D721Med (cell line): ENCODE results near the gene MAB21L1.

Experiments used
- DNase-seq: peaks from one replicate; pipeline ENCODE4 v3.0.0; 2011; ENCODE audit warnings: low spot score; ENCODE audit not compliant: insufficient read length
- FAIRE-seq: peaks from 2 replicates; lab custom pipeline; 2011; peaks lifted over from hg19 to GRCh38; lab: Jason Lieb, UNC
- TF ChIP-seq, protein P1 (sequence below): IDR thresholded peaks from 2 replicates; pipeline ENCODE4 v1.5.1; 2012; ENCODE audit warnings: mild to moderate bottlenecking, control low read depth; ENCODE audit not compliant: insufficient read depth; ENCODE audit errors: missing control alignments

MAB21L1 gene

GRCh38 chr13:35480346-35480745 is 3.9 kb upstream of the MAB21L1 start:
- TF ChIP-seq, protein P1, sequence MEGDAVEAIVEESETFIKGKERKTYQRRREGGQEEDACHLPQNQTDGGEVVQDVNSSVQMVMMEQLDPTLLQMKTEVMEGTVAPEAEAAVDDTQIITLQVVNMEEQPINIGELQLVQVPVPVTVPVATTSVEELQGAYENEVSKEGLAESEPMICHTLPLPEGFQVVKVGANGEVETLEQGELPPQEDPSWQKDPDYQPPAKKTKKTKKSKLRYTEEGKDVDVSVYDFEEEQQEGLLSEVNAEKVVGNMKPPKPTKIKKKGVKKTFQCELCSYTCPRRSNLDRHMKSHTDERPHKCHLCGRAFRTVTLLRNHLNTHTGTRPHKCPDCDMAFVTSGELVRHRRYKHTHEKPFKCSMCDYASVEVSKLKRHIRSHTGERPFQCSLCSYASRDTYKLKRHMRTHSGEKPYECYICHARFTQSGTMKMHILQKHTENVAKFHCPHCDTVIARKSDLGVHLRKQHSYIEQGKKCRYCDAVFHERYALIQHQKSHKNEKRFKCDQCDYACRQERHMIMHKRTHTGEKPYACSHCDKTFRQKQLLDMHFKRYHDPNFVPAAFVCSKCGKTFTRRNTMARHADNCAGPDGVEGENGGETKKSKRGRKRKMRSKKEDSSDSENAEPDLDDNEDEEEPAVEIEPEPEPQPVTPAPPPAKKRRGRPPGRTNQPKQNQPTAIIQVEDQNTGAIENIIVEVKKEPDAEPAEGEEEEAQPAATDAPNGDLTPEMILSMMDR, result no peak
- no peak for FAIRE-seq
- DNase-seq, result no peak

DNA sequence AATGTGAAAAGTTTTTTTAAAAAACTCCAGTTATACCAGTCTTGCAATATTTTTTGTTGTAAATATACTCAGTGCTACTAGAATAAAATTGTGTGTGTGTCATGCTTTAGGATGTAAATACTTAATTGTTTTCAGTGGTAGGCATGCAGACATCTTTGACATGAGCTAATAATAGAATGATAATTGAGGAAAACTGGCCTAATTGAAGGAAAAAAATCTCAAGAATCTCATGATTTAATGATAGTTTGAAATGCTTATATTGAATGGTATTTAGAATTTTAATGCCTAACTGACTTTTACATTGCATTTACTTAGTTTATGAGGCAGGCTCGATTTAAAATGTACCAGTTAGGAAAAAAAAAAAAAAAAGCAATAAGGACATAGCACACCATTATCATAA is 3.2 kb upstream of the MAB21L1 start:
- no peak for FAIRE-seq
- DNase-seq, result no peak
- TF ChIP-seq, protein P1, result no peak

GRCh38 chr13:35479038-35479492 is 2.6 kb upstream of the MAB21L1 start:
- peak; percentile 53 for FAIRE-seq
- TF ChIP-seq, protein P1, result no peak
- DNase-seq, result no peak

DNA sequence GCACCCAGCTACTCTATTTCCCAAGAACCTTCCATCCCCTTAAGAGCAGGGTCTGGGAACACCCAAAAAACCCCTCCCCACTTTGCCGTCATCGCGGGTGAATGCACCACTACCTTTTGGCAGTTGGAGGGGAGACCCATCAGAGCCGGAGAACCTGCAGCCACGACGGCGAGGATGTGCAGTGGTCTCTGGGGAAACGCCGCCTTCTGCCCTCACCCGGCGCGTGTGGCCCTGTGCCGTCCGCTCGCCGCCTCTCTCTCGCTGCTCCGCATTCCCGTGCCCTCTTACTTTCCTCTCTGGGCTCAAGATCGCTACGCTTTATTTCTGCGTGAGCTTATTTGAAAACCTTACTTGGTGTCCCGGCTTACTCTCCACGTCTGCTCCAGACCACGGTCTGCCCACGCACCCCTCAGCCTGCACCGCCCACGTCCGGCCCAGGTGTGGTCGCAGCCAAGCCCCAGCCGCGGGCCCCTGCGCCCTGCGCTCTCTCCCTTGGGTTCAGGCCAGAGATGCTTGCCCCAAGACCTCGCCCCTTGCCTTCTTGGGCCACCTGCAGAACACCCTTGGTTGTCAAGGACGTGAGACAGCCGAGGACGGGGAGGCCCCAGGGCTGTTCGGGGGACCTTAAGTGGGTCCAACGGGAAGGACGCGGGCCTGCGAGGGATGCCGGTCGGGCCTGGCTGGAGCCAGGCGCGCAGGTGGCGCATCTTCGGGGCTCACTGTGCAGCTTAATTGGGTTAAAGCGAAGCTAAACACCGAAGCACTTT is 2.0 kb upstream of the MAB21L1 start:
- FAIRE-seq, result no peak
- TF ChIP-seq, protein P1, result no peak
- no peak for DNase-seq

GRCh38 chr13:35477386-35477946 is 977 bp upstream of the MAB21L1 start:
- FAIRE-seq (no peak), DNase-seq (no peak)
- TF ChIP-seq, protein P1, result no peak

- TF ChIP-seq, protein P1, result no peak
- no peak for FAIRE-seq
- no peak for DNase-seq
Observed at GRCh38 chr13:35475212-35475959, 1.1 kb downstream of the MAB21L1 start.
